ENCODE measurements around the gene CA10.

The CA10 gene

GRCh38 chr17:52145476-52145875, 13.0 kb downstream of the CA10 start:
- no peak for DNase-seq

DNA sequence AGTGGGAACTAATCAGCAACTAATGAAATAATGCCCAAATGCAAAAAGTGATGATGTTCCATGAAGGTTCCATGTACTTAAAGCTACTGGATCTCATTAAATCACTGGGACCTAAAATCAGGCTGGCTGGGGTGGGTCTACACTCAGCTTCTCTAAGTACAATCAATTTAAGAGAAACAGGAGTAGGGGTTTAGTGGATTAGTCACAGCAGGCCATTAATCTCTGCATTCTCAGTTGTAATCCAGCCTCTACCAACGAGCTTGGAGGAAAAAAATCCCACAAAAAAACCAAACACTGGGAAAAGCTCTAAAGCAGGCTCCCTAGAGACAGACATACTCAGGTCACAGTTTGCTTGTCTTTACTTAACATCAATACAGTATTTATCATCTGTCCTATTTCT, 15.0 kb downstream of the CA10 start:
- DNase-seq: peak in 1 of 2 experiments; percentile 32

- DNase-seq: no peak
Observed at GRCh38 chr17:52140601-52141000, 17.9 kb downstream of the CA10 start.

- DNase-seq: no peak
Observed at GRCh38 chr17:52138752-52139151, 19.8 kb downstream of the CA10 start.

- DNase-seq: no peak
Observed at GRCh38 chr17:52138350-52138749, 20.2 kb downstream of the CA10 start.

DNA sequence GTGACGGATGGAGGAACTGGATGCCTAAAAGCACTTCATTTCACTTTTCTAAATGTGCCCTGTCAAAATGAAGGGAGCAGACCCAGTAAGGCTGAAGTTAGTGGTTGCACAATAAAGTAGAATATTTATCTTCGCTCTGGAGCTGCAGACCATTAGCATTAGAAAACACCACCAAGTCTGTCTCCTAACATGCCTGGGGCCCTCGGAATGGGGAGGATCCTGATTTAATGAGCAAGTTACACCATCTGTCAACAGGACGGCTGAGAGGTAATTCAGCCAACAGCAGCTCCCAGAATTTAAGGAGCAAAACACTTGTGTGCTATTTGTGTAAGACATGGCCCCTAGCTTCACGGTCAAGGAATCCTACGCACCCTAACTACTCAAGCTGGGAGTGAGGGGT, 22.3 kb downstream of the CA10 start:
- DNase-seq: peak; percentile 84 to 85

DNA sequence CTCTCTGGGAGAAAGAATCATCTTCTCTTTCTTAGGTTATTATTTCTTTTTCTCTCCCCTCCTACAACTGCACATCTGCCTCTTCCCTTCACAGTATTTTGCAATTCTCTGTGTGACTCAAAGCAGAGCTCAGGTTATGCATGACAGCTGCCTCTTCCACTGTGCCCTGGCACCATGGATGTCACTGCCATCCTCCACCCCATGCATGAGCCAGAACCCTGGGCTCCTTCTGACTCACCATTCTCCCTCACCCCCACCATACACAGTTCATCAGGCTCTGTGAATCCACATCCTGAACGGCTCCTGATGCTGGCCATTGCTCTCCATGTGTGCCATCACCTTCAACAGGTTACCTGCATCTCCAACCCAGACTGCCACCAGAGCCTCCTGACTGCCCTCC, 23.9 kb downstream of the CA10 start:
- peak in 1 of 2 experiments; percentile 73 for DNase-seq

DNA sequence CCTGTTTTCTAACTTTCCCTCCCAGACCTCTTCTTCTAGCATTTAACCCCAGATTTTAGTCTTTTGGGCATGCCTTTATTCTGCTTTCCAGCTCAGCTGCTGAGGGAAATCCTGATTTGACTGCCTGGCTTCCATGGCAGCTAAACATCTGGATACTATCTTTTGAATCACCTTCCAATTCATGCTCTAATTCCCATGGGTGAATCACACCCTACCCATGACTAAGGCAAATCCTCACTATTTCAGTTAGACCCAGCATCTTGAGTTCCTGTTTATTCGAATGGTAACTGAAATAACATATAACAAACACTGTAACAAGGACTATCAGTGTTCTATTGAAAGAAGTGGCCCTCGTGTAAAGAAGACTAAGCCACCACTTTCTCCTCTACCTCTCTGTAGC, 29.8 kb downstream of the CA10 start:
- DNase-seq: no peak

DNA sequence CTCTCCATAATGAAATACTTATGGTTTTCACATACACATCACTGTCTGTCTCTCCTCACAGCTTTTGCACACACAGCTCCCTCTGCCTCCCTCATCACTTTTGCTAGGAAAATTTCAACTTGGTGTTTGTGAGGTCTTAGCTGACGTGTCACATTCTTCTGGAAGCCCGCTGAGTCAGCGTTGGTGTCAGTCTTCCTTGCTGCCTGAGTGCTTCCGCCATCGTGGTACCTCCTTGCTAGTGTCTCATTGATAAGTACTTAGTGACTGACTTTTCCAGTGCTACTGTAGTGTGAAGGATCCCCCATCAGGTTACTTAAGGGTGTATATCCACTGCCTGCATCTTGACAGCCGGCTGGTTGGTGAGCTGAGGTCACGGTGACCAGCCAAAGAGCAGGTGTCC, 33.5 kb downstream of the CA10 start:
- DNase-seq: no peak

DNA sequence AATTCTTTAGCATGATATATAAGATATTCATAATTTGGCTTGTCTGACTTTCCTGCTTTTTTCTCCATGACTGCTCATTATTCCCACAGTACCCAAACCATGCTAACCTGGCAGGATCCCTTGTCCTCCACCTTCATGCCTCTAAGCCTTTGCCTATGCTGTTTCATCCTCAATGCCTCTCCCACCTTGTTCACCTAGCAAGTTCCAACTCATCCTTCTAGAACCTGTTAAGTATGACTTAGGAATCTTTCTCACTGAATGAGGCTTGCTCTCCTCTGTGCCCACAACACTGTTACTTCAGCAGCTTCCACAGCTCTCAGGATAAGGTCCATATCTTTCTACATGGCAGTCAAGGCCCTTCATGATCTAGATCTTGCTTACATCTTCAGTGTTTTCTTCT, 34.0 kb downstream of the CA10 start:
- DNase-seq: no peak

- no peak for DNase-seq
Observed at GRCh38 chr17:52120465-52120864, 38.0 kb downstream of the CA10 start.

DNA sequence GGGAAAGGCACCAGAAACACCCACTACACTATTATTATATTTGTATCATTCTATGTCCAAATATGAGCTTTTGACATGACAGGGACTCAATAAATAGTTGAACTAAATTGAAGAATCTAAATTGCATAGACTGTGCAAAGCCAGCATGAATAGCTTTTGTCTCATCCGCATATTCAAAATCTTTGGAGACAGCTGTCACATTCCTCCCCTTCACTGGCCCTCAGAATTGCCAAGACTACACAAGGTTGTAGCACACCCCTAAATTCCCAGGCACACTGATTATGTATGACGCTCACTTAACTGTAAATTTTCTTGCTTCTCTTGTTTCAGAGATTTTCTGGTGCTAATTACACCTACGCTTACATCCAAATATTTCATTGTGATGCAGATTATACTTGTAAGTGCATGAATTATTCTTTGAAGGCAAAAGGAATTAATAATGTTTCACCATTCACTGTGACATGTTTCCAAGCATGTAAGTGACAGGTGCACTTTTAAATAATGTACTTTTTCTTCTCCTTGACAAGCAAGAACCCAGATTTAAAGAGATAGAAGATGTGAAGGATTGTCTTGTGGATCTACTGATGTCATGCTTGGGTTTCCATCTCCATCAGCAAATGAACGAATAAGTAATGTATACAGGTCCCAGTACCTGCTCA, 47.5 kb downstream of the CA10 start:
- no peak for DNase-seq

- DNase-seq: peak; percentile 64 to 67
Observed at GRCh38 chr17:52106638-52107261, 51.8 kb downstream of the CA10 start.

GRCh38 chr17:52106072-52106471, 52.4 kb downstream of the CA10 start:
- no peak for DNase-seq

DNA sequence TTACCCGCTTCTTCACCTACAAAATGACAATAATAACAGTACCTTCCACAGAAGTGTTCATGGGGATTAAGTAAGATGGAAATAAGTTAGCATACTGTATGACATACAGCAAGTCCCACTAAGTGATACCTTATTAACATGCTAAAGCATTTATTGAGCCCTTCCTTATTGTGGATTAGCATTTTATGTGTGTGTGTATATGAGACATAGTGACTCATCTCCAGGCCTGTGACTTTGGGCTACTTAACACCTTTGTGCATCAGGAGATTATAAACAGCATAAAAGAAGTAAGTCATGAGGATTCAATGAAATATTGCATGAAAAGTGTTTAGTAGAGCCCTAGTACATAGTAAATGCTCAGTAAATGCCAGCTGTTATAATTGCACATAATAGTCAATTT, 52.9 kb downstream of the CA10 start:
- DNase-seq: no peak

GRCh38 chr17:52096056-52096455, 62.5 kb downstream of the CA10 start:
- no peak for DNase-seq

GRCh38 chr17:52084176-52084575, 74.3 kb downstream of the CA10 start:
- DNase-seq: no peak

- no peak for DNase-seq
Observed at GRCh38 chr17:52079496-52079895, 79.0 kb downstream of the CA10 start.

- no peak for DNase-seq
Observed at GRCh38 chr17:52071712-52072111, 86.8 kb downstream of the CA10 start.

DNA sequence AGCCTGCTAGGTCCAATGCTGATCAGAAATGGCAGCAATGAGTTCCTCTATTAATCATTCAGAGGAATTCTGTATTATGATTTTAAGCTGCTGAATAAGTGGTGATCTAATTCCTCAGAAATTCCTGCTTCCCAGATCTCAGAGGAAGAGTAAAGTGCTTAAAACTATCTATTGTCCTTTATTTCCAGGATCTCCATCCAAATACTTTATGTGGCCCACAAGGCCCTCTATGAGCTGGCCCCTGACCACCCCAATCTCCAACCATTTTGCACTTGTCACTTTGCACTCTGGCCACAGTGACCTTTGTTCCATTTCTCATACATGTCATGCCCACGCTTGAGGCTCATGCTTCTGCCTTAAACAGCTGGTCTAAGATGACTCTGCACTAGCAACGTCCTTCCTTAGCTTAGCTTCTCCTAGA, 93.7 kb downstream of the CA10 start:
- DNase-seq: no peak

DNA sequence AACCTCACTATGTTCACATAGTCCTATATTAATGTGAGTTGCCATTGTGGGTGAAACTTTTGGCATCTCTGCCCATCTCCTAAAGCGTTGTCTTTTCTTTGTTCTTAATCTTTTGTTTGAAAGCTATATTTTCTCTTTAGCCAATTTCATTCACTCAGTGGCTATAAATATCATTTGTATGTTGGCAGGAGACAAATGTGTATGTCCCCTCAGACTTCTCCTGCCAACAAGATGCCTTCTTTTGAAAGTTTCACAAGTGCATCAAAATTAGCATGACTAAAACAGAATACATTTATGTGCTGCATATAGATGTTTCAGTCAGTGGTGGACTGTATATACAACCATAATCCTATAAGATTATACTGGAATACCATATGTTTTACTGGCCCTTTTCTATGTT, 109.0 kb downstream of the CA10 start:
- no peak for DNase-seq

GRCh38 chr17:52049051-52049450, 109.5 kb downstream of the CA10 start:
- DNase-seq: no peak

GRCh38 chr17:52048137-52048898, 110.2 kb downstream of the CA10 start:
- peak in 1 of 2 experiments; percentile 4 for DNase-seq

GRCh38 chr17:52047086-52047485, 111.4 kb downstream of the CA10 start:
- no peak for DNase-seq

All from NCI-H446 (cell line).